ENCODE results near the gene FABP3.

DNA sequence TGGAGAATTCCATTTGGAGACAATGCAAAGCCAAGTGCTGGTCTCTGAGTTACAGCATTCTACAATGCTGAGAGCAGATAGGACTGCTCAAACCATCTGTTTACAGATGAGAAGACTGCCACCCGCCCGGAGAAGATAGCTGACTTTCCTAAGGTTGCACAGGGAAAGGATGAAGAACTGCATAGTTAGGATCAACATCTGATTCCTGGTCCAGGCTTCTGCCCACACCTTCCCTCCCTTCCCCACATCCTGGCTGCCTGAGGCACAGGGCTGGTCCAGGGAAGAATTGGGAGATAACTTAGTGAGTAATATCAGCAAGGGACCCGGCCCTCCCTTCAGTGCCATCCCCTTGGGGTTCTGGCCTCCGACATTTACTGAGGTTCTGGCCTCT, 42.1 kb upstream of the FABP3 start:
- no peak for TF ChIP-seq POLR2A (IDR thresholded peaks at IDR 0.05; ENCODE audit: low read depth, low read length)
- no peak for TF ChIP-seq TAF1 (IDR thresholded peaks at IDR 0.05; ENCODE audit: low read depth, low read length)
